PFSK-1 (cell line): ENCODE measurements around the gene KRT6B.

ENCODE experiments used
- POLR2AphosphoS5 ChIP-seq: IDR thresholded peaks from 2 replicates; pipeline ENCODE4 v1.6.1; 2012; ENCODE audit warnings: low read depth, mild to moderate bottlenecking, control low read depth, low read length, moderate library complexity
- REST ChIP-seq, 2 experiments: IDR thresholded peaks; 2 replicates each; pipeline versions ENCODE4 v1.6.1 to v1.8.0; 2011 to 2012; ENCODE audit warnings: low read depth in 2 of 2, low read length in 2 of 2, control low read depth in 1 of 2, inconsistent platforms in 1 of 2, mild to moderate bottlenecking in 1 of 2, moderate library complexity in 1 of 2; ENCODE audit not compliant: insufficient read depth in 1 of 2
- SIN3A ChIP-seq: IDR thresholded peaks from 2 replicates; pipeline ENCODE4 v1.6.1; 2012; ENCODE audit warnings: mild to moderate bottlenecking, low read length, moderate library complexity, borderline replicate concordance; ENCODE audit not compliant: insufficient read depth
- TAF1 ChIP-seq: IDR thresholded peaks from 2 replicates; pipeline ENCODE4 v1.6.1; 2012; ENCODE audit warnings: low read length, control low read depth, borderline replicate concordance; ENCODE audit not compliant: insufficient read depth

- no peak for TF ChIP-seq POLR2AphosphoS5
- TF ChIP-seq SIN3A = no peak
- TF ChIP-seq TAF1 = no peak
- TF ChIP-seq REST (IDR thresholded peaks at IDR 0.05; ENCODE audit: insufficient read depth in 1 of 2, low read depth in 2 of 2, low read length in 2 of 2) = no peak
Measured at GRCh38 chr12:52436000-52436827, 15.7 kb downstream of the KRT6B start.
